BE2C (cell line): ENCODE measurements around the gene DNAI2.

Experiments used
- DNase-seq: peaks from one replicate; pipeline ENCODE4 v3.0.0-alpha.2; 2020
- H3K27me3 ChIP-seq: fragments of 250-450 bp; sonication (Bioruptor Pico); 2 replicates; pipeline ENCODE4 v1.5.1; 2020; ENCODE audit warnings: mild to moderate bottlenecking
- H3K36me3 ChIP-seq: fragments of 250-450 bp; sonication (Bioruptor Pico); 2 replicates; pipeline ENCODE4 v1.5.1; 2020; ENCODE audit warnings: mild to moderate bottlenecking
- H3K4me1 ChIP-seq: fragments of 250-450 bp; sonication (Bioruptor Pico); 2 replicates; pipeline ENCODE4 v1.5.1; 2020
- H3K4me3 ChIP-seq: 2 replicates; pipeline ENCODE4 v1.5.1; 2011; ENCODE audit warnings: low read depth, low read length
- H3K9me3 ChIP-seq: fragments of 250-450 bp; sonication (Bioruptor Pico); 2 replicates; pipeline ENCODE4 v1.5.1; 2020
- TF ChIP-seq, protein P1 (sequence below): IDR thresholded peaks from 2 replicates; pipeline ENCODE4 v1.5.1; 2012; ENCODE audit warnings: mild to moderate bottlenecking, low read depth, low read length

The DNAI2 gene

GRCh38 chr17:74230896-74231295 lies 43.1 kb upstream of the DNAI2 start:
- Histone ChIP-seq H3K36me3 (peaks cover 7% of the 10 kb centered on the region; the same call in 1 of the 2 replicates), H3K9me3 (no peaks in the 10 kb centered on the region), H3K4me3 (no peak overlapping the region), H3K4me1 (no peaks in the 10 kb centered on the region), H3K27me3 (no peaks in the 10 kb centered on the region)
- no peak for DNase-seq
- TF ChIP-seq, protein P1, sequence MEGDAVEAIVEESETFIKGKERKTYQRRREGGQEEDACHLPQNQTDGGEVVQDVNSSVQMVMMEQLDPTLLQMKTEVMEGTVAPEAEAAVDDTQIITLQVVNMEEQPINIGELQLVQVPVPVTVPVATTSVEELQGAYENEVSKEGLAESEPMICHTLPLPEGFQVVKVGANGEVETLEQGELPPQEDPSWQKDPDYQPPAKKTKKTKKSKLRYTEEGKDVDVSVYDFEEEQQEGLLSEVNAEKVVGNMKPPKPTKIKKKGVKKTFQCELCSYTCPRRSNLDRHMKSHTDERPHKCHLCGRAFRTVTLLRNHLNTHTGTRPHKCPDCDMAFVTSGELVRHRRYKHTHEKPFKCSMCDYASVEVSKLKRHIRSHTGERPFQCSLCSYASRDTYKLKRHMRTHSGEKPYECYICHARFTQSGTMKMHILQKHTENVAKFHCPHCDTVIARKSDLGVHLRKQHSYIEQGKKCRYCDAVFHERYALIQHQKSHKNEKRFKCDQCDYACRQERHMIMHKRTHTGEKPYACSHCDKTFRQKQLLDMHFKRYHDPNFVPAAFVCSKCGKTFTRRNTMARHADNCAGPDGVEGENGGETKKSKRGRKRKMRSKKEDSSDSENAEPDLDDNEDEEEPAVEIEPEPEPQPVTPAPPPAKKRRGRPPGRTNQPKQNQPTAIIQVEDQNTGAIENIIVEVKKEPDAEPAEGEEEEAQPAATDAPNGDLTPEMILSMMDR = no peak

DNA sequence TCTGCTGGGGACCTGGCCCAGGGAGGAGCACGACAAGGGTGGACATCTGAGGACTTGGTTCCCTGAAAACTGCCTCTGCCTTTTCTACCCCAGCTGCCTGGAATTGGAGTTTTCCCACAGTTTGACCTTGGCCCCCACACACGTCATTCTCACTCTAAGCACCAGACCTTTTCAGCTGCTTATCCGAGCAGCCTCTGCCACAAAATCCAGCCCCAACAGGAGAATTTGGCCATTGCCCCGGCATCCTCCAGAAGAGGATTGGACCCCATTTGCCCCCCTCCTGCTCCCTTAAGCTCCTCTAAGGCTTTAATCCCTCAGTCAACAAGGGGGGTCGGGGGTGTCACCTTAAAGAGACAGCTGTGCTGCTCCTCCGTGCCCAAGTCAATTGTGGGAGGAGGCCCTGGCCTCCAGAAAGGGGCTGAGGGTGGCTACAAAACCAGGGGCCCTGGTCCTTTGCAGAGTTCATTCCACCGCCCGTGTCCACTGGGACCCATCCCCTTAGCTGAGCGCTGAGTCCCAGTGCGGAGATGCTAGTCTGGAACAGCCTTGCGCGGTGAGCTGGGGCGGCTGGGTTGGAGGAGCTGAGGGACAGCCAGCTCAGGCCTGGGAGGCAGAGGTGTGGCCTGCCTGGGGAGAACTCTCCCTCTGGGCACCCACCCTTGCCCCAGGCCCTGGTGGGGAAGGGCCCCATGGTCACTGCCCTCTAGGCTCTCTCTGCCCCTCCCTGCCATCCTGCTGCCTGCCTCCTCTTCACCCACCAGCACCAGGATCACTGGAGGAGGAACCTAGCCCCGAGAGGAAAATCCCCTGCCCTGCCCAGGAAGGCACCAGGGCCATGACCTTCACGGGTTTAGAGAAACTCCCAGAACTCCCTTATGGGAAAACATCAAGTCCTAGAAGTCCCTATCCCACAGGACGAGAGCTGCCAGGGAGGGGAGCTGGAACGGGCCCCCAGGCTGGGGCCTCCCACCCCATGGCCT lies 41.8 kb upstream of the DNAI2 start:
- no peaks in the 10 kb centered on the region for H3K9me3 ChIP-seq
- H3K4me3 ChIP-seq = no peak overlapping the region
- H3K36me3 ChIP-seq = peaks cover 7% of the 10 kb centered on the region
- DNase-seq = no peak
- H3K27me3 ChIP-seq = no peaks in the 10 kb centered on the region
- TF ChIP-seq, protein P1 = no peak
- H3K4me1 ChIP-seq = no peaks in the 10 kb centered on the region

DNA sequence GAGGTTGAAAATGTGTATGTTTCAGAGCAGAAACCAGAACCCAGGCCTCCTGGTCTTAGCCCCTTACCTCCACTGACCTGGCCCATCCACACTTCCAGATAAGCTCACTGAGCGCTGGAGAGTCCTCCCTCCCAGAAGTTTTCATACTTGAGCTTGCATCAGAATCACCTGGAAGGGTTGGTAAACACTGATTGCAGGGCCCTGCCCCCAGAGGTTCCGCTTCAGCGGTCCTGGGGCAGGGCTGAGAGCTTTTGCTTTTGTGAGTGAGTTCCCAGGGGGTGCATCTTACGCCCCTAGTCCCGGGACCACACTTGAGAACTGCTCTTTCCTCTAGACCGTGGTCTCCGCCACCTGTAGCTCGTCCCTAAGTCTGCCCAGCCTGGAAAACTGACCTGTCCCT lies 40.1 kb upstream of the DNAI2 start:
- DNase-seq = no peak
- no peaks in the 10 kb centered on the region for H3K4me1 ChIP-seq
- H3K36me3 ChIP-seq = peaks cover 7% of the 10 kb centered on the region
- no peaks in the 10 kb centered on the region for H3K27me3 ChIP-seq
- TF ChIP-seq, protein P1 = no peak
- no peaks in the 10 kb centered on the region for H3K9me3 ChIP-seq
- H3K4me3 ChIP-seq = no peak overlapping the region

DNA sequence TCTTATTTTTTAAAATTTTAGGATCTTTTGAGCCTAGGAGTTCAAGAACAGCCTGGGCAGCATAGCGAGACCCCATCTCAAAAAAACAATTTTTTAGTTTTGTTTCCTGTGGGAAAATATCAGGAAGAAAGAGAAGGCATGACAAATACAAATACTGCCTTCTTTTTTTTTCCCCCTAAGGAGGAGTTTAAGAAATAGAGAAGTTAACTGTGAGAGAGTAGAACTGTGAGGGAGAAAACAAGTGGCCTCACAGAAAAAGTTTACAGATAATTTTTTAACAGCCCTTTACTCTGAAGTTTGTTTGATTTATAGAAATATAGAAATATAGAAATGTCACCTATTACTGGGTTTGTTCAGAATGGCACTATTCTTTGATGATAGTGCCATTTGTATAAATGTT lies 39.5 kb upstream of the DNAI2 start:
- TF ChIP-seq, protein P1 = no peak
- Histone ChIP-seq H3K4me1 (no peaks in the 10 kb centered on the region), H3K36me3 (peaks cover 7% of the 10 kb centered on the region), H3K27me3 (no peaks in the 10 kb centered on the region), H3K4me3 (no peak overlapping the region), H3K9me3 (no peaks in the 10 kb centered on the region)
- DNase-seq = no peak

GRCh38 chr17:74235040-74235581 lies 38.9 kb upstream of the DNAI2 start:
- TF ChIP-seq, protein P1 = no peak
- H3K4me3 ChIP-seq = no peak overlapping the region
- no peaks in the 10 kb centered on the region for H3K27me3 ChIP-seq
- peaks cover 7% of the 10 kb centered on the region for H3K36me3 ChIP-seq
- no peak for DNase-seq
- no peaks in the 10 kb centered on the region for H3K9me3 ChIP-seq
- no peaks in the 10 kb centered on the region for H3K4me1 ChIP-seq

DNA sequence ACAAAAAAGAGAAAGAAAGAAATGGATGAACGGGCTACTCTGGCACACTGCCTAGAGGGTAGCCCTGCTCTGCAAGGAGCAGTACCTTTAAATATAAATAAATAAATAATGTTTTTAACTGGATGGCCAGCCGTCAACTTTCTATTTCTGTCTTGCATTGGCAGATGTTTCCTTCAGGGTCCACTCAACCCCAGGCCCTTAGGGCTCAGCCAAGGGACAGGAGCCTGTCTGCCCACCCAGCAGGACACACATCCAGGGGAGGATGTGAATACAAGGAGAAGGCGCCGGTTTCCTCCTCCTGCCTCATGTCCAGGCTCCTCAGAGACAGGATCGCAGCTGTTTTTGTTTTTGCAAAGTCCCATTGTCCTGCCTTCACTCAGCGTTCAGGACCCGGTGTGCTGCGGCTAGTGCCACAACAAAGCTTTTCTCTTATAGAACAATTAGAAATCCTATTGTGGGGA lies 38.1 kb upstream of the DNAI2 start:
- Histone ChIP-seq H3K9me3 (no peaks in the 10 kb centered on the region), H3K27me3 (no peaks in the 10 kb centered on the region), H3K36me3 (peaks cover 5% of the 10 kb centered on the region), H3K4me3 (no peak overlapping the region), H3K4me1 (no peaks in the 10 kb centered on the region)
- TF ChIP-seq, protein P1 = no peak
- DNase-seq = no peak
